ELF-1 (cell line): ENCODE measurements around the gene VTA1.

ENCODE experiments used
- DNase-seq: peaks from one replicate; pipeline ENCODE4 v3.0.0-alpha.2; 2016; ENCODE audit warnings: low read depth, low spot score

Gene VTA1

GRCh38 chr6:142171351-142171750 is 24.3 kb downstream of the VTA1 start:
- DNase-seq: no peak

- DNase-seq: no peak
These were observed 25.7 kb downstream of the VTA1 start for GRCh38 chr6:142172758-142173157.

- DNase-seq: no peak
These were observed 26.9 kb downstream of the VTA1 start for GRCh38 chr6:142173980-142174379.

- no peak for DNase-seq
These were observed 27.6 kb downstream of the VTA1 start for GRCh38 chr6:142174703-142175102.

- DNase-seq: no peak
These were observed 31.1 kb downstream of the VTA1 start for GRCh38 chr6:142178129-142178528.

GRCh38 chr6:142182004-142182403 is 34.9 kb downstream of the VTA1 start:
- no peak for DNase-seq

GRCh38 chr6:142183351-142183750 is 36.3 kb downstream of the VTA1 start:
- no peak for DNase-seq

GRCh38 chr6:142184307-142184706 is 37.2 kb downstream of the VTA1 start:
- DNase-seq: no peak

GRCh38 chr6:142185641-142186040 is 38.6 kb downstream of the VTA1 start:
- DNase-seq: no peak

- no peak for DNase-seq
These were observed 40.1 kb downstream of the VTA1 start for GRCh38 chr6:142187209-142187608.

GRCh38 chr6:142188341-142188740 is 41.3 kb downstream of the VTA1 start:
- peak; percentile 2 for DNase-seq

GRCh38 chr6:142189057-142189456 is 42.0 kb downstream of the VTA1 start:
- DNase-seq: no peak

- no peak for DNase-seq
These were observed 45.3 kb downstream of the VTA1 start for GRCh38 chr6:142192343-142192742.

GRCh38 chr6:142193621-142194020 is 46.6 kb downstream of the VTA1 start:
- DNase-seq: no peak

GRCh38 chr6:142195862-142196541 is 48.9 kb downstream of the VTA1 start:
- no peak for DNase-seq

GRCh38 chr6:142200846-142201628 is 54.0 kb downstream of the VTA1 start:
- DNase-seq: no peak

- peak; percentile 74 for DNase-seq
These were observed 60.3 kb downstream of the VTA1 start for GRCh38 chr6:142207265-142207877.

GRCh38 chr6:142210606-142211005 is 63.5 kb downstream of the VTA1 start:
- no peak for DNase-seq

GRCh38 chr6:142213402-142213801 is 66.3 kb downstream of the VTA1 start:
- DNase-seq: no peak

GRCh38 chr6:142218446-142218845 is 71.4 kb downstream of the VTA1 start:
- DNase-seq: no peak

- DNase-seq: no peak
These were observed 75.0 kb downstream of the VTA1 start for GRCh38 chr6:142222022-142222421.

GRCh38 chr6:142223938-142224337 is 76.9 kb downstream of the VTA1 start:
- no peak for DNase-seq

GRCh38 chr6:142225115-142225514 is 78.1 kb downstream of the VTA1 start:
- no peak for DNase-seq
